Central memory CD8-positive, alpha-beta T cell (primary cell): ENCODE results near the gene CDH7.

ENCODE experiments used
- ATAC-seq: fragments of 150-1000 bp; cut with Tn5 transposase; replicated peaks from 2 replicates; pipeline ENCODE4 v1.10.0; 2022; ENCODE audit warnings: mild to moderate bottlenecking, moderate FRiP score, moderate number of reproducible peaks; ENCODE audit not compliant: poor library complexity, severe bottlenecking; ENCODE audit errors: extremely low read depth
- DNase-seq, 2 donors: peaks; one replicate each; pipeline ENCODE4 v3.0.0; 2021; ENCODE audit warnings: low spot score in 2 of 2
- H3K27ac Mint-ChIP-seq: one replicate; pipeline ENCODE4 v1.8.0; 2022; ENCODE audit warnings: low read depth, mild to moderate bottlenecking, moderate library complexity, mixed read lengths
- H3K27me3 Mint-ChIP-seq: one replicate; pipeline ENCODE4 v1.8.0; 2022; ENCODE audit warnings: mixed read lengths
- H3K36me3 Mint-ChIP-seq: one replicate; pipeline ENCODE4 v1.8.0; 2022; ENCODE audit warnings: mild to moderate bottlenecking, moderate library complexity, mixed read lengths; ENCODE audit not compliant: insufficient read depth
- H3K4me1 Mint-ChIP-seq: one replicate; pipeline ENCODE4 v1.8.0; 2022; ENCODE audit warnings: mixed read lengths
- H3K4me3 Mint-ChIP-seq: one replicate; pipeline ENCODE4 v1.8.0; 2022; ENCODE audit warnings: mild to moderate bottlenecking, moderate library complexity, mixed read lengths
- H3K9me3 Mint-ChIP-seq: one replicate; pipeline ENCODE4 v1.8.0; 2022; ENCODE audit warnings: mixed read lengths

Gene CDH7

DNA sequence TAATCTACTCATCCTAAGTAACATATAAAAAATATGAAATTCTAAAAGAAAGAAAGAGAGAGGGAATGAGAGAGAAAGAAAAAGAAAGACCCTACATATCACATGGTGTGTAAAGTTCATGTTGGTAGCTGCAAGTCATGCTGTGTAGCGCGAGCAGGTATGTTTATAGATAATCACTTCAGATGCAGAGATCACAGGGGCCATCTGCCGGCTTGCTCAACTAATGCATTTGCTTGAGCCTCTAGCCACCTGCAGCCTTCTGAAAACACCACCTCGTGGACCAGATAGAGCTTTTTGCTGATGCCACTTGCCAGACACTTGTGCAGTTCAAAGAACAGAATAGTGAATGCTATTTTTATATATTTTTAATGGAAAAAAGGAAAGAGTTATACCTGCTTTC, 37.6 kb downstream of the CDH7 start:
- Mint-ChIP-seq H3K27ac (no peak overlapping the region), H3K4me3 (no peak overlapping the region), H3K9me3 (peaks cover 12% of the 10 kb centered on the region), H3K27me3 (no peaks in the 10 kb centered on the region), H3K4me1 (no peaks in the 10 kb centered on the region), H3K36me3 (no peaks in the 10 kb centered on the region)
- ATAC-seq, result no peak
- DNase-seq, result no peak

DNA sequence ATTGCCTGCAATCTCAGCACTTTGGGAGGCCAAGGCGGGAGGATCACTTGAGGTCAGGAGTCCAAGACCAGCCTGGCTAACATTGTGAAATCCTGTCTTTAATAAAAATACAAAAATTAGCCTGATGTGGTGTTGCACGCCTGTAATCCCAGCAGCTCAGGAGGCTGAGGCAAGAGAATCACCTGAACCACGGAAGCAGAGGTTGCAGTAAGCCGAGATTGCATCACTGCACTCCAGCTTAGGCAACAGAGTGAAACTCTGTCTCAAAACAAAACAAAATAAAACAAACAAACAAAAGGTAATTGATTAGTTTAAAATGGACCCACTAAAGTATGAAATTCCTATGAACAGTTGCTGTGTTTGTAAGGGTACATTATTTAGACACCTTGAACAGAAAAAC, 39.8 kb downstream of the CDH7 start:
- H3K27ac Mint-ChIP-seq, result no peak overlapping the region
- DNase-seq (no peak), ATAC-seq (no peak)
- no peaks in the 10 kb centered on the region for H3K27me3 Mint-ChIP-seq
- H3K9me3 Mint-ChIP-seq, result peaks cover 22% of the 10 kb centered on the region
- no peaks in the 10 kb centered on the region for H3K36me3 Mint-ChIP-seq
- no peaks in the 10 kb centered on the region for H3K4me1 Mint-ChIP-seq
- no peak overlapping the region for H3K4me3 Mint-ChIP-seq

DNA sequence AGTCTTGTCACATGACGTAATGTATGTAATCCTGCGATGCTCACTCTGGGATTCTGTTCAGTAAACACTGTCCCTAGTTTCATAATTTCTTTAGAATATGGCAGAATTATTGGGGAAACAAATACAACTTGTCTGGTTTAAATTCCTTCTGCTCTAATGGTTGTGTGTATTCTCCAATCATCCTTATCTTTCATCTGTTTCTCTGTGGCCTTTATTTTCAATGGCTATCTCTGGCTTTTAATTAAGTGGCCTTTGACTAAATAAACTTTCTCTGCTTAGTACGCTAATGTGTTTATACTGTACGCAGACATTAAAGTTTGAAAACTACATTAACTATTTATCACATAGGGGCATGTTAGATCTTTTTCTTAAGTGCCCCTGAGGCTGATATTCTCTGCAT, 40.9 kb downstream of the CDH7 start:
- Mint-ChIP-seq H3K36me3 (no peaks in the 10 kb centered on the region), H3K9me3 (peaks cover 22% of the 10 kb centered on the region), H3K27ac (no peak overlapping the region), H3K4me3 (no peak overlapping the region), H3K4me1 (no peaks in the 10 kb centered on the region), H3K27me3 (no peaks in the 10 kb centered on the region)
- ATAC-seq (no peak), DNase-seq (no peak)

DNA sequence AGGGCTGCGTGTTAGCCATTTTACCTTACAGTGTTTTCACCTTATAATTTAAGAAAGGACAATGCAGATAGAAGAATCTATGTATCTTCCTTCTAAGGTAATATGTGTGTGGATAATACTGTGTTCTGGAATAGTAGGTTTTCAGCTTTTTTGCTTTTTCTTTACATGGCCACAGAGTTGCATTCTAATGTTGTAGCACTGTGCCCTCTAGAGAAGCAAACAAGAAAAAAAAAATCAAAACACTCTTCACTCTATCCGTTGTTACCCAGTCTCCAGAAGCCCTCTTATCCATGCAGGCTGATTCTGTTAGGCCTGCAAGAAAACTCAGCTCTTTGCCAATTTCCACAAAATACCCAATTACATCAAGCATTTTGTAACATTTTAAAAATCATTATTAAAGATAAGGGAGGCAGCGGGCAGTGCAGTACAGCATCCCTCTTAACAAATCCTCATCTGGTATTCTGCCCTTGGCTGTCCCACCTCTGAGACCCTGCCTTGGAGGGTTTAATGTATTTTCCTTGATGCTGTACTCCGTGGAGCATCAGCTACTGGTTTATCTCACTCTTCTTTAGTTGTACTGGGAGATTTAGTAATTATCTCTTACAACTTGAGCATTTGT, 41.8 kb downstream of the CDH7 start:
- ATAC-seq, result no peak
- no peaks in the 10 kb centered on the region for H3K36me3 Mint-ChIP-seq

DNA sequence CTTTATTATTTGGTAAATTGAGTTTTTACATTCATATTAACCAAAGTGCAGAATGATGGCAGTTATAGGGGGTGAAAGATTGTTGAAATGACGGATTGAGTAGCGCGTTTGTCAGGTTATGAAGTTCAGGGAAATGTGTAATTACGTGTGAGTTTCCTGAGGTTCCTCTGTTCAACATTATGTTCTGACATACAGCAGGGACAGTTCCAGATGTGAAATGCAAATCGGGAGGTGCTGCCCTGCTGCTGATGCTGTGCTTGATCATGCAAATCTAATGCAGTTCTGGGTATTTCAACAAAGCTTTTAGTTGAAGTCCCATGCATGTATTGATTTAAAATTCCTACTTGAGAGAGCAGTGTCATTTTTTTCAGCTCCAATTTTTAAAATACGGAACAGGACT, 57.9 kb downstream of the CDH7 start:
- no peak overlapping the region for H3K4me3 Mint-ChIP-seq
- peaks cover 15% of the 10 kb centered on the region for H3K9me3 Mint-ChIP-seq
- H3K27me3 Mint-ChIP-seq, result no peaks in the 10 kb centered on the region
- H3K4me1 Mint-ChIP-seq, result no peaks in the 10 kb centered on the region
- H3K36me3 Mint-ChIP-seq, result no peaks in the 10 kb centered on the region
- H3K27ac Mint-ChIP-seq, result no peak overlapping the region
- DNase-seq (no peak), ATAC-seq (no peak)

More for the DNA sequence above, 41.8 kb downstream of the CDH7 start:
- Mint-ChIP-seq H3K27me3 (no peaks in the 10 kb centered on the region), H3K27ac (no peak overlapping the region), H3K4me1 (no peaks in the 10 kb centered on the region), H3K9me3 (peaks cover 22% of the 10 kb centered on the region), H3K4me3 (no peak overlapping the region)
- no peak for DNase-seq

DNA sequence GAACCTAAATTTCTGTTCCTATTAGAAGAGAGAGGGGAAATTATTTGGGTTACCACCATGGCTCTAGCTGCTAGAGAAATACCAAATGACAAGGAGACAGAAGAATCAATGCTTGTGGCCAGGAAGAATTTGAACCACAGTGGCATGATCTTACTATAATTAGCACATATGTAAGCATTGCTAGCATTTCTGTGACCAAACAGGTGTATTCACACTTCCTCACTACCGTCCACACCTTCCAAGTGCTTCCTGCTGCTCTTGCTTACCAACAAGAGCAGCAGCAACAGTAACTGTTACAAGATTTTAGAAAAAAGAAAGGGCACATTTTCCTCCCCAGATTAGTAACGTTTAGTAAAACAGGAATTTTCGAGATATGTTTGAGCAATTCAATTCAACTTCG, 60.5 kb downstream of the CDH7 start:
- Mint-ChIP-seq H3K9me3 (peaks cover 7% of the 10 kb centered on the region), H3K4me3 (no peak overlapping the region), H3K27me3 (no peaks in the 10 kb centered on the region), H3K4me1 (no peaks in the 10 kb centered on the region), H3K36me3 (no peaks in the 10 kb centered on the region), H3K27ac (no peak overlapping the region)
- DNase-seq (no peak), ATAC-seq (no peak)

DNA sequence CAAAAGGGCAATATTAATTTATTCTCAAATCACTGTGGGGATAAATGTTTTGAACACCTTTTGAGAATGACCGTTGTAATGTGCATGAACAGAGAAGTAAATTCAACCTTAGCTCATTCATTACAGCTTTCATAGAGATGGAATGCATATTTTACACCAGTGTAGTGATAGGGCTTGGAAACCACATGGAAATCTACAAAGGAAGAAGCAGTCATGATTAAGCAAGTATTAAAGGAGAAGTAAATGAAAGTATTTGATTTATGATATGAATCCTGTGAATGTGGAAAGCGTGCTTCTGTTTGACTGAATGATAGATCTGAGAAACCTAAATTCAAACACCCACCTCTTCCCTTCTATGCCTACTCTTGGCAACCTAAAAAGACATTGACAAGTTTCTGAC, 64.7 kb downstream of the CDH7 start:
- Mint-ChIP-seq H3K27ac (no peak overlapping the region), H3K4me3 (no peak overlapping the region), H3K4me1 (no peaks in the 10 kb centered on the region), H3K36me3 (no peaks in the 10 kb centered on the region), H3K27me3 (no peaks in the 10 kb centered on the region), H3K9me3 (peaks cover 12% of the 10 kb centered on the region)
- no peak for ATAC-seq
- no peak for DNase-seq

DNA sequence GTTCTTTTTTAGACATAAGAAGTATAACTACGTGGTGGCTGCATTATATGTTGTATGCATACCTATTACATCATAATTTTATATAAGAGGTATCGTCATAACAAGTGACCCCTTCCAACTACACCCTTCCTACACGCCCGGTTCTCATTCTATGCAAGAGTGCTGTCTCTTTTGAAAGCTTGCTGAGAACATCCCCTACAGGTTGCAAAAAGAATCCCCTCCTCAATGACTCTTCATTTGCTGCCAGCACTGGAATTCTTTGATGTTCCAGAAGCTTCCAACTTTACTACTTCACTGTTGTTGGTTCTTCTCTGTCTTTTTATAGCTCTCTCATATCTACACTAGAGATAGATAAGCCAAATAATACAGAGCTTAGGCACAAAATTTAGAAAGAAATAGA, 66.4 kb downstream of the CDH7 start:
- Mint-ChIP-seq H3K27me3 (no peaks in the 10 kb centered on the region), H3K4me3 (no peak overlapping the region), H3K27ac (no peak overlapping the region), H3K4me1 (no peaks in the 10 kb centered on the region), H3K9me3 (peaks cover 16% of the 10 kb centered on the region), H3K36me3 (no peaks in the 10 kb centered on the region)
- DNase-seq (no peak), ATAC-seq (no peak)

DNA sequence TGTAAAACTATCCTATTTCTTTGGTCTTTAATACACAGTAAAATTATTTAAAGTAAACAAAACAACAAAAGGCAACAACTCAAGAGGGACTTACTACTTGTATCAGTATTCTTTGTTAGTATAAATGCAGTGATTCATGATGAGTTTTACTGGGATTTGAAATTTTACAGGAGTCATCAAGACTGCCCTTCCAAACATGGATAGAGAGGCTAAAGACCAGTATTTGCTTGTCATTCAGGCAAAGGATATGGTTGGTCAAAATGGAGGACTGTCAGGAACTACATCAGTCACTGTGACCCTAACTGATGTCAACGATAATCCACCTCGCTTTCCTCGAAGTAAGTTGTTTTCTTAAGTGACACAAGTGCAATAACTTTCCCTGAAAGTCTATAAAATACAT, 71.1 kb downstream of the CDH7 start:
- ATAC-seq (no peak), DNase-seq (no peak)
- Mint-ChIP-seq H3K9me3 (peaks cover 8% of the 10 kb centered on the region), H3K27me3 (no peaks in the 10 kb centered on the region), H3K4me3 (no peak overlapping the region), H3K4me1 (no peaks in the 10 kb centered on the region), H3K27ac (no peak overlapping the region), H3K36me3 (no peaks in the 10 kb centered on the region)

DNA sequence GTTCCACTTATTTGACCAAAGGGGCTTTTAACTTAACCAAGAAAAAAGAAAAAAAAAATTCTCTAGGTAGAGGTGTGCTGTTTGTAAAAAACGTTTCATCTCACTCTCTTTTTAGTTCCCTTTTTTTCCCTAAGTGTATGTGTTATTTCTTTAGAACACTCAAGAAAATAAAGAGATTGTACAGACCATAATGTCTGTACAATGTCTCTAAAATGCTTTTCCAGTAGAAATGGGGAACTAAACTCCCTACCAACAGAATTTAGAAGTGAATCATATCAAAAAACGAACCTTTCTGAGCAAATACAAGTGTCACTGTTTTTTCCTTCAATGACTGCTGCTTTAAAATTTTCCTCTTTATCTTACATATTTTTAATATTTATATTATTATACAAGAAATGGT, 72.0 kb downstream of the CDH7 start:
- ATAC-seq, result no peak

DNA sequence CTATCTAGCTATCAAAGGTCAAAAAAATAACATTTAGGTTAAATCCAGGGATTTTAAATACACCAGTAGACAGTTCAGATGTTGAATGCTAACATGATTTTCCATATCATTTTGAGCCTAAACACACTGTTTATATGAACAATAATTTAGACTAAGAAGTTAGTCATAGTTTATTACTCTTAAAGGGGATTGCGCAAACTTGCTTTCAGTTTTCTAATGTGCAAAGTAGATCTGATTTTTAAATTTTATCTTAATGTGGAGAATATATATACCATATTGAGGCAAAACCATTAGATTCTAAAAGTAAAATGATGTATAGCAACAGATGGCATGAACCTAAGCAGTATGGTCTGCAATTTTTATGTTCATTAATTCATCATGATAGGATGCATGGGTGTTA, 76.6 kb downstream of the CDH7 start:
- no peak overlapping the region for H3K4me3 Mint-ChIP-seq
- no peaks in the 10 kb centered on the region for H3K36me3 Mint-ChIP-seq
- H3K27me3 Mint-ChIP-seq, result no peaks in the 10 kb centered on the region
- peaks cover 12% of the 10 kb centered on the region for H3K9me3 Mint-ChIP-seq
- no peak for DNase-seq
- H3K27ac Mint-ChIP-seq, result no peak overlapping the region
- no peaks in the 10 kb centered on the region for H3K4me1 Mint-ChIP-seq
- ATAC-seq, result no peak

More for the DNA sequence above, 72.0 kb downstream of the CDH7 start:
- H3K27ac Mint-ChIP-seq, result no peak overlapping the region
- H3K27me3 Mint-ChIP-seq, result no peaks in the 10 kb centered on the region
- H3K4me3 Mint-ChIP-seq, result no peak overlapping the region
- no peaks in the 10 kb centered on the region for H3K36me3 Mint-ChIP-seq
- no peak for DNase-seq
- no peaks in the 10 kb centered on the region for H3K4me1 Mint-ChIP-seq
- H3K9me3 Mint-ChIP-seq, result peaks cover 4% of the 10 kb centered on the region

DNA sequence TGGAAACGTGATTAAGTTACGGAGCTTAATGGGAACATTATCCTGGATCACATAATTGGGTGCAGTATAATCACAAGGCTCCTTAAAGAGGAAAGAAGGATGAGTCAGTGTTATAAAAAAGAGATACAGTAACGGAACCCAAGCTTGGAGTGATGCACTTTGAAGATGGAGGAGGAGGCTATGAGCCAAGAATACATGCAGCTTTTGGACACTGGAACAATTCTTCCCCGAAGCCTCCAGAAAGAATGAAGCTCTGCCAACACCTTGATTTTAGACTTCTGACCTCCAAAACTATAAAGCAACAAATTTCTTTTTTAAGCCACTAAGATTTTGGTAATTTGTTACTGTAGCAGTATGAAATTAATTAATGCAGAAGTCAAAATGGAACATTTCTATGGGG, 85.1 kb downstream of the CDH7 start:
- H3K4me1 Mint-ChIP-seq, result no peaks in the 10 kb centered on the region

DNA sequence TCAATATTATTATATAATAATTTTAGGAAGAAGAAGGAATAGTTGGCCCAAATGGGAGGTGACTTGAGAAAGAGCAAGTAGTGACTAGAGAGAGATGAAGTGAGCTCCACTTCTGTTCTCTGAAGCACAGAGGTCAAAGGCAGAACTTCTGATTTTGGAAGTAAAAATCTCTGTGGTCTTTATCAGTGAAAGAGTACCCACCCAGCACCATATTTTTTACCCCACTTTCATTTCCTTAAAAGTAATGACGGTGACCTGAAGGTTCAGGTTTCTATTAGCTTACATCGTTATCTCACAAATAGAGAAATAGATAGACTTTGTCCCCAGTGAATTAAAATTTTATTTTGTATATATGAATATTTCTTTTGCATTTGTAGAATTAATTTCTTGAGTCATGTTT, 95.3 kb downstream of the CDH7 start:
- Mint-ChIP-seq H3K4me3 (no peak overlapping the region), H3K9me3 (no peaks in the 10 kb centered on the region), H3K27me3 (no peaks in the 10 kb centered on the region), H3K4me1 (no peaks in the 10 kb centered on the region), H3K36me3 (no peaks in the 10 kb centered on the region), H3K27ac (no peak overlapping the region)
- no peak for DNase-seq
- no peak for ATAC-seq

More for the DNA sequence above, 85.1 kb downstream of the CDH7 start:
- Mint-ChIP-seq H3K9me3 (peaks cover 21% of the 10 kb centered on the region), H3K27ac (no peak overlapping the region), H3K4me3 (no peak overlapping the region), H3K27me3 (no peaks in the 10 kb centered on the region), H3K36me3 (no peaks in the 10 kb centered on the region)
- DNase-seq, result no peak
- ATAC-seq, result no peak

DNA sequence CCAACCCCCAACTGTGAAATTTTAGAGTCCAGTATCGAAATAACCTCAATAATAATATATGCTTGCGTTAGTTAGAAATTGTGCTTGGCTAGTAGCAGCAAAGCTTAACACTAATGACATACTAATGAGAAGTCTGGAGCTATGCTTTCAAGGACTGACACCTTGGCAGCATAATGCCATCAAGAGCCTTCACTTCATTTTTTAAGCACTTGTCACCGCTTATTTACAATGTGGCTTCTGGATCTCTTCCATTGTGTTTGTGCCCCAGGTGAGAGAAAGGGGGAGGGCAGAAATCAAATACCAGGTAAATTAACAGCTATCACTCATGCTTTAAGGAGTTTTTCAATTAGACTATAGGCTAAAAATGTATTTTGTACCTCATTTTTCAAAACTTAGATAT, 101.5 kb downstream of the CDH7 start:
- Mint-ChIP-seq H3K4me3 (no peak overlapping the region), H3K9me3 (peaks cover 17% of the 10 kb centered on the region), H3K4me1 (no peaks in the 10 kb centered on the region), H3K27ac (no peak overlapping the region), H3K36me3 (no peaks in the 10 kb centered on the region), H3K27me3 (no peaks in the 10 kb centered on the region)
- DNase-seq (no peak), ATAC-seq (no peak)
